AG09309 (cell line): ENCODE results near the gene IFT43.

Experiments
- DNase-seq: peaks from one replicate; pipeline ENCODE4 v3.0.0-alpha.2; 2010; ENCODE audit warnings: low read depth
- H3K4me3 ChIP-seq: 2 replicates; pipeline ENCODE4 v1.5.1; 2011; ENCODE audit warnings: mild to moderate bottlenecking, low read depth, low read length, moderate library complexity; ENCODE audit not compliant: control insufficient read depth
- TF ChIP-seq, protein P1 (sequence below): IDR thresholded peaks from 2 replicates; pipeline ENCODE4 v1.5.1; 2011; ENCODE audit warnings: mild to moderate bottlenecking, low read depth, low read length, inconsistent platforms; ENCODE audit not compliant: insufficient read depth, control insufficient read depth; ENCODE audit errors: missing control alignments

The IFT43 gene

DNA sequence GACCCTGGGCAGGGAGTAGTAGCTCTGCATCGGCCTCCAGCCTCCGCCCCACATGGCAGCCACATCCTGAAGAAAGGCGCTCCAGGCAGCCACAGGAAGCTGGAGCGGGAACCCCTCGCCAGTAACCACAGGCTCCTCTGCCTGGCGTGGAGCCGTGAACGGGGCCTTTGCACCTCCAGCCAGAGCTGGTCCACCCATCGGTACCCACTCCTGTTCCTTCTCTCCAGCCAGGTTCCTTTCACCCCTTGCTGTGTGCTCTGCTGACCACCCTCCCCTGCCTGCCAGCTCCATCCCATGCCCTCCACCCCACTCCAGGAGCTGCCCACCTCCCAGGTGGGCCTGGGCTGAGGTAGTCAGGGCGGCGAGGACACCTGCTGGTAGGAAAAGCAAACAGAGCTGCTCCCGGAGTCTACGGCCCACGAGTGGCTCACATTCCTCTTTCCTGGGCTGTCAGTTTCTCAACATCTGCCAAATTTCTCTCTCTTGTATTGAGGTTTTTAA lies 6.4 kb upstream of the IFT43 start:
- H3K4me3 ChIP-seq: peak overlapping the region; percentile 6; the same call in 1 of the 2 replicates
- DNase-seq: no peak
- TF ChIP-seq, protein P1, sequence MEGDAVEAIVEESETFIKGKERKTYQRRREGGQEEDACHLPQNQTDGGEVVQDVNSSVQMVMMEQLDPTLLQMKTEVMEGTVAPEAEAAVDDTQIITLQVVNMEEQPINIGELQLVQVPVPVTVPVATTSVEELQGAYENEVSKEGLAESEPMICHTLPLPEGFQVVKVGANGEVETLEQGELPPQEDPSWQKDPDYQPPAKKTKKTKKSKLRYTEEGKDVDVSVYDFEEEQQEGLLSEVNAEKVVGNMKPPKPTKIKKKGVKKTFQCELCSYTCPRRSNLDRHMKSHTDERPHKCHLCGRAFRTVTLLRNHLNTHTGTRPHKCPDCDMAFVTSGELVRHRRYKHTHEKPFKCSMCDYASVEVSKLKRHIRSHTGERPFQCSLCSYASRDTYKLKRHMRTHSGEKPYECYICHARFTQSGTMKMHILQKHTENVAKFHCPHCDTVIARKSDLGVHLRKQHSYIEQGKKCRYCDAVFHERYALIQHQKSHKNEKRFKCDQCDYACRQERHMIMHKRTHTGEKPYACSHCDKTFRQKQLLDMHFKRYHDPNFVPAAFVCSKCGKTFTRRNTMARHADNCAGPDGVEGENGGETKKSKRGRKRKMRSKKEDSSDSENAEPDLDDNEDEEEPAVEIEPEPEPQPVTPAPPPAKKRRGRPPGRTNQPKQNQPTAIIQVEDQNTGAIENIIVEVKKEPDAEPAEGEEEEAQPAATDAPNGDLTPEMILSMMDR: peak; percentile 83

DNA sequence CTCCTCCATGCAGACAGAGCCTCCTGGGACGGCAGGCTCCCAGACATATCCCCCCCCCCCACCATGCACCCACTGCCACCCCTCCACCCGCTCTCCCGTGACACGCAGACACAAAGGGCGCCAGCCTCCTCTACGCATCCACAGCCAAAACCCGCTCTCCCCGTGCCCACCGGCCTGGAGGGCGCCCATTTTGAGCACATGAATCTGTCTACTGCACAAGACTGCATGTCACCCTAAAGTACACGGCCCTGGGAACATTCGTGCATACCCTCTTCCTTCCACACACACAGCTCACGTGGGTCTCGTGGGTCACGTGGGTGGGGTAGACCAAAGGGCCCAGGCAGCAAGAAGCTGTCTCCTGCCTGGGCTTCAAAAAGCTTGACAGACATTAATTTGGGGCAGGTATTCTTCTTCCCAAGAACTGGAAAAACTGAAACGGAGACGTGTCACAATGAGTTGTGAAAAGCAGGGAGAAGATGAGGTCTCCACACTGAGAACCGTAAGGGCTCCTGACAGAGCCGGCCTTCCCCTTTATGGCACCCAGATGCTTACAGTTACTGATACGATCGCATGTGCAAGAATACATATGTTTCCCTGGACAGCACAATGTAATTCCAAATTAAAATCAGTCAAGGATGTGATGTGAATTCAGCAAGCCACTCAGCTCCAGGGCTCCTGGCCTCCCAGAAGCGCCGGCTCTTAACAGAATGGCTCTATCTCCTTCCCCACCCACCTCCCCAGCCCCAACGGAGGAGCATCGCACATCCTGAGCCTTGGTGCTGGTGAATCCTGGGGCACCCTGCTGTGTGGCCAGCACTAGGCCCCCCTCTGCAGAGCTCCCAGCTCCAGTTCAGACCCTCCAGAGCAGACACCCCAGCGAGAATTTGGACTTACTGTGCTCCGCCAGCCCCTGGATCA lies 5.7 kb upstream of the IFT43 start:
- H3K4me3 ChIP-seq: no peak overlapping the region; the same call in 1 of the 2 replicates
- DNase-seq: no peak
- TF ChIP-seq, protein P1: no peak

DNA sequence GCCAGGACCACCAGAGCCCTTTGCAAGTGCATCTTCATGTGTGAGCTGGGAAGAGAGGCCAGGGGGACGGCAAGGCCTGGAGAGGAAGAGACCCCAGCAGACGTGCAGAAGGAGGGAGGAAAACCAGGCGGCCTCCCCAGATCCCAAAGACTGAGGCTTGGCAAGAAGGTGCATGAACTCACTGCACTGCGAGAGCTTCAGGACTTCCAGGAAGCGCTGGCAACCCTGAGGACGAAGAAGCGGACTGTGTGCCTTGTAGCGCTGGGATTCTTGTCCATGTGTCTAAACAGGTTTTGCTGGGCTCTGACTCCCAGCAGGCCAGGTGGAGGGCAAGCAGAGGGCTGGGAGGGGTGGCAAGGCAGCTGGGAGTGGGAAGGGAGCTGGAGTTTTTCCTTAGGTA lies 4.7 kb upstream of the IFT43 start:
- H3K4me3 ChIP-seq: peak overlapping the region; percentile 45
- no peak for DNase-seq
- TF ChIP-seq, protein P1: no peak

DNA sequence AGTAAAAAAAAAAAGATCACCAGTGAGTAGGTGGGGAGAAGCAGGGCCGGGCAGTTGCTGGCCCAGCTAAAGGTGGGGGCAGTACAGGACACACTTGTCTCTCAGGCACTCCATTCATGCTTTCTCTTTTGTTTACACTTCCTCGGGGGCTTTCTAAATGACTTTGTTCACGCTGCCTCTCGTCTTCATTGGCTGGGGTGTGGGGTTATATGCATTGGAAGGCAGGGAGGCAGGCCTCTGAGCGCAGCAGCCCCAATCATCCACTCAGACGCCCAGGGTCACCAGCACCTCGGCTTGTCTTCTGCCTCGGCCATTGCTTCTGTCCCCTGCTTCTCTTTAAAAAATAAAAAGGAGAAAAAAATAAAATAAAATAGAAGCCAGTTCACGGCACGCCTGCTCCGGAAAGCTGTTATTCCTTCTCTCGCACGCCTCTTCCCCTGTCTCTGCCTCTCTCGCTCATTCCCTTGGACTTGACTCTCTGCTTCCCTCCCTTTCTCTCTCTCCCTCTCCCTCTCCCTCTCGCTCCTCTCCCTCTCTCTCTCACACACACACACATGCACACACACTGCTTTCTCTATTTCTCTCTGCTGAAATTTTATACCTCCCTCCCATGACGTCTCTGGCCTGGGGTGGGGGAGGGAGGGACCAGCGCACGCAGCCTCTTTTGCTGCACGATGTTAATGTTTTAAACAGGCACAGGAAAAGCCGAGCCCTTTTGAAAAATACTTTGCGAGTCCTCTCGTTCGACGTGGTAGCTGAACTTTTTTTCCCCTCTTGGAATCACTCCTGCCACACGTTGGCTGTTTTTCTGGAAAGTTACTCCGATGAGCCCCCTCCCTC lies 3.9 kb upstream of the IFT43 start, which contains the start of gene TGFB3:
Gene TGFB3, minus strand, starts transcription at position 570 of the 840 bp plus-strand sequence. CDS start 1,102 bp downstream, outside the sequence.
- peak within 1 kb of the TSS; percentile 45 for H3K4me3 ChIP-seq
- peak; percentile 86 for DNase-seq
- TF ChIP-seq, protein P1: no peak

DNA sequence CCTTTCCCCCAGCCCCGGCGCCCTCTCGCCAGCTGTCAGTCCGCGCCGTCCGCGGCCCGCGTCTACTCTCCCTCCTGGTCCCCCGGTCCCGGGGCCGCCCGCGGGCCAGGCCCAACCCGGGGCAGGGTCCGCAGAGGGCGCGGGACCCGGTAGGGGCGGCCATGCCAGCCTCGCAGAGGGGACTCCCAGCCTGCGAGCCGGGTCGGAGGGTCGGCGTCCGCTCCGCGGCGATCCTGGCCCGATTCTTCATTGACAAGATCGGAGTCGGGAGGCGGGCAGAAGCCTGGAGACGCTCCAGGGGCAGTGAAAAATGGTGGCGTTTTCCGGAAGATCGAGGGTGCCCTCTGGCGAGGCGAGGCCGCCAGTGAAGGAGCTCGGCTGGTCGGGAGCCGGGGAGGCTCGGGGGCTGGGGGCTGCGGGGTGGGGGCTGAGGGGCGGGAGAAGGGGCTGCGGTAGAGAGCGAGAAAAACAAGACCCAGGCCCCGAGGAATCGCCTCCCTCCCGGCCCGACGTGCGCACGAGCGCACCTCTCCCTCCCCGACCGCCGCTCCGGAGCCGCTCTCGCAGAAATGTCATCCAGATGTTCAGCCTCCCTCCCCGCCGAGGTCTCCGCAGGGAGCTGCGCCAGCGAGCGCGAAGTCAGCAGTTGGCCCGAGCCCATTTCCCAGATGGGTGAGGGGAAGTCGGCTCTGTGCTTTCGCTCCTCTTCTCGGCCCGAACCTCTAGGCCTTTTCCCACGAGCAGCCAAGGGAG lies 3.1 kb upstream of the IFT43 start:
- TF ChIP-seq, protein P1: peak; percentile 73

DNA sequence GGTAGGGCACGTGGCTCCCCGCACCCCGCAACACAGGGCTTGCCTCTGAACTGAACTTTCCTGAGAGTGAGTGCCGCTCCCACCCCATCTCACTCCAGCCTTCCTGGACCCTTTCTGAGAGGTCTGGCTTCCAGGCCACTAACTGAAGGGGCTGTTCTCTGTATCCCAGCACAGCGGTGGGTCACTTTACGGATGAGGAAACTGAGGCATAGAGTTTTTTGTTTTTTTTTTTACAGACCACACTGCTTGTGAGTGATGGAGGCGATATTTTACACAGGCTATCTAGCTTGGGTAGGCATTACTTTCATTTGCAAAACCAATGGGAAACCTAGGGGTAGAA lies 2.6 kb upstream of the IFT43 start:
- no peak for DNase-seq
- H3K4me3 ChIP-seq: peak overlapping the region; percentile 45
- TF ChIP-seq, protein P1: no peak

More for the DNA sequence above, 3.1 kb upstream of the IFT43 start:
- H3K4me3 ChIP-seq: peak overlapping the region; percentile 45
- no peak for DNase-seq
